GM19324 (cell line): ENCODE measurements around the gene ARHGAP10.

ENCODE experiments used
- ATAC-seq: cut with Tn5 transposase; IDR thresholded peaks from one replicate; pipeline ENCODE4 v1.9.1; 2021; ENCODE audit warnings: mild to moderate bottlenecking, moderate library complexity; ENCODE audit not compliant: unreplicated experiment, low FRiP score

The ARHGAP10 gene

GRCh38 chr4:148016063-148016637 is 284.3 kb downstream of the ARHGAP10 start:
- ATAC-seq, result no peak

GRCh38 chr4:148017801-148018200 is 285.9 kb downstream of the ARHGAP10 start:
- no peak for ATAC-seq

- no peak for ATAC-seq
These were observed 289.8 kb downstream of the ARHGAP10 start for GRCh38 chr4:148021686-148022085.

GRCh38 chr4:148022975-148023374 is 291.1 kb downstream of the ARHGAP10 start:
- ATAC-seq, result no peak

GRCh38 chr4:148023512-148024181 is 291.8 kb downstream of the ARHGAP10 start:
- no peak for ATAC-seq

- no peak for ATAC-seq
These were observed 294.1 kb downstream of the ARHGAP10 start for GRCh38 chr4:148025981-148026380.

- ATAC-seq, result no peak
These were observed 295.3 kb downstream of the ARHGAP10 start for GRCh38 chr4:148027201-148027600.

- no peak for ATAC-seq
These were observed 297.9 kb downstream of the ARHGAP10 start for GRCh38 chr4:148029781-148030180.

- no peak for ATAC-seq
These were observed 298.4 kb downstream of the ARHGAP10 start for GRCh38 chr4:148030193-148030873.

- no peak for ATAC-seq
These were observed 302.9 kb downstream of the ARHGAP10 start for GRCh38 chr4:148034813-148035212.

GRCh38 chr4:148041606-148042329 is 309.9 kb downstream of the ARHGAP10 start:
- ATAC-seq, result no peak

- ATAC-seq, result peak; percentile 17
These were observed 312.4 kb downstream of the ARHGAP10 start for GRCh38 chr4:148044089-148044911.

GRCh38 chr4:148044912-148045352 is 313.0 kb downstream of the ARHGAP10 start:
- ATAC-seq, result peak; percentile 87

- no peak for ATAC-seq
These were observed 316.7 kb downstream of the ARHGAP10 start for GRCh38 chr4:148048598-148048997.

GRCh38 chr4:148051403-148051802 is 319.5 kb downstream of the ARHGAP10 start:
- ATAC-seq, result no peak

GRCh38 chr4:148052448-148052847 is 320.6 kb downstream of the ARHGAP10 start:
- no peak for ATAC-seq

- ATAC-seq, result no peak
These were observed 321.6 kb downstream of the ARHGAP10 start for GRCh38 chr4:148053298-148054003.

- ATAC-seq, result no peak
These were observed 322.4 kb downstream of the ARHGAP10 start for GRCh38 chr4:148054275-148054674.

GRCh38 chr4:148055844-148056243 is 324.0 kb downstream of the ARHGAP10 start:
- no peak for ATAC-seq

- ATAC-seq, result peak; percentile 93
These were observed 325.0 kb downstream of the ARHGAP10 start for GRCh38 chr4:148056879-148057278.
